Measurements from ENCODE around the gene KCNH8. TPM values are rescaled to one million over a fixed set of nuclear protein-coding genes. Genes with fewer than 3 reads are reported as not detected.

The KCNH8 gene
- total RNA-seq, 1 experiment from 2014 or later, result not detected

GRCh38 chr3:19105826-19106225, 42.5 kb upstream of the KCNH8 start:
- intact Hi-C loops (cut with micrococcal nuclease; ENCODE audit: unreplicated experiment), result no loop called here
- H3K27me3 ChIP-seq (ENCODE audit: control insufficient read depth, insufficient read depth, low read length), result no peaks in the 10 kb centered on the region

GRCh38 chr3:19106307-19106706, 42.0 kb upstream of the KCNH8 start:
- Histone ChIP-seq H3K9me3 (ENCODE audit: control insufficient read depth, insufficient read depth, low read depth, low read length) (no peaks in the 10 kb centered on the region), H3K4me1 (ENCODE audit: control insufficient read depth, insufficient read depth, low read length) (no peaks in the 10 kb centered on the region), H3K27me3 (ENCODE audit: control insufficient read depth, insufficient read depth, low read length) (no peaks in the 10 kb centered on the region), H3K27ac (ENCODE audit: low read length) (no peak overlapping the region), H3K4me3 (ENCODE audit: low read depth in 2 of 2, low read length in 2 of 2) (no peak overlapping the region), H3K36me3 (ENCODE audit: control insufficient read depth, insufficient read depth, low read length) (no peaks in the 10 kb centered on the region)
- ATAC-seq (no peak), DNase-seq (ENCODE audit: low read depth, low spot score) (no peak)
- no peak for TF ChIP-seq TCF7L2 (IDR thresholded peaks at IDR 0.05; ENCODE audit: low read depth, low read length)
- TF ChIP-seq SIN3A (IDR thresholded peaks at IDR 0.05; ENCODE audit: borderline replicate concordance, insufficient read depth, low read depth, low read length), result no peak
- no peak for TF ChIP-seq POLR2AphosphoS5 (IDR thresholded peaks at IDR 0.05; ENCODE audit: low read depth, low read length)
- no peak for TF ChIP-seq CTCF (IDR thresholded peaks at IDR 0.05)
- no peak for TF ChIP-seq REST (IDR thresholded peaks at IDR 0.05; ENCODE audit: insufficient read depth in 1 of 2, low read depth in 2 of 2, low read length in 1 of 2)
- ChIA-PET CTCF (no interaction called here), POLR2A (no interaction called here)
- no TSS peak for BruUV-seq (replicated peaks)
- in situ Hi-C loops (cut with HindIII; ENCODE audit: low pct_unique_long_range_greater_than_20kb, low sequenced_read_pairs) (no loop called here), intact Hi-C loops (cut with micrococcal nuclease; ENCODE audit: unreplicated experiment) (no loop called here)

More at GRCh38 chr3:19105826-19106225, 42.5 kb upstream of the KCNH8 start:
- CTCF ChIA-PET, result no interaction called here
- BruUV-seq (replicated peaks), result no TSS peak
- DNase-seq (ENCODE audit: low read depth, low spot score) (no peak), ATAC-seq (no peak)
- Histone ChIP-seq H3K27ac (ENCODE audit: low read length) (no peak overlapping the region), H3K36me3 (ENCODE audit: control insufficient read depth, insufficient read depth, low read length) (no peaks in the 10 kb centered on the region), H3K4me3 (ENCODE audit: low read depth in 2 of 2, low read length in 2 of 2) (no peak overlapping the region), H3K4me1 (ENCODE audit: control insufficient read depth, insufficient read depth, low read length) (no peaks in the 10 kb centered on the region), H3K9me3 (ENCODE audit: control insufficient read depth, insufficient read depth, low read depth, low read length) (no peaks in the 10 kb centered on the region)
- POLR2A ChIA-PET, result no interaction called here
- TF ChIP-seq POLR2AphosphoS5 (IDR thresholded peaks at IDR 0.05; ENCODE audit: low read depth, low read length), result no peak
- TF ChIP-seq SIN3A (IDR thresholded peaks at IDR 0.05; ENCODE audit: borderline replicate concordance, insufficient read depth, low read depth, low read length), result no peak
- no peak for TF ChIP-seq CTCF (IDR thresholded peaks at IDR 0.05)
- no peak for TF ChIP-seq REST (IDR thresholded peaks at IDR 0.05; ENCODE audit: insufficient read depth in 1 of 2, low read depth in 2 of 2, low read length in 1 of 2)
- TF ChIP-seq TCF7L2 (IDR thresholded peaks at IDR 0.05; ENCODE audit: low read depth, low read length), result no peak
- in situ Hi-C loops (cut with HindIII; ENCODE audit: low pct_unique_long_range_greater_than_20kb, low sequenced_read_pairs), result no loop called here

Data from Panc1 (cell line).